SK-N-SH (cell line): ENCODE data around the gene PAX9. TPM values are rescaled to one million over a fixed set of nuclear protein-coding genes. Genes with fewer than 3 reads are reported as not detected.

Source experiments
- CTCF ChIA-PET: fragments of 300-600, 350-600 bp; formaldehyde crosslinking; extraction: SDS; loops from one replicate; lab custom pipeline; 2021; lab: Yijun Ruan, JAX
- POLR2A ChIA-PET: fragments of 350-600 bp; sonication (Branson Sonifier 250); formaldehyde crosslinking; extraction: SDS; loops from one replicate; lab custom pipeline; 2020; ENCODE audit warnings: antibody characterized with exemption, inconsistent platforms; lab: Yijun Ruan, JAX
- DNase-seq: peaks from one replicate; pipeline ENCODE4 v3.0.0; 2012
- H2AFZ ChIP-seq: fragments of 200-600 bp; sonication (generic); 2 replicates; pipeline ENCODE4 v1.8.1; 2016; ENCODE audit warnings: antibody characterized with exemption, mild to moderate bottlenecking, low read depth
- H3F3A ChIP-seq: fragments of 200-600 bp; sonication (generic); replicated peaks from 2 replicates; pipeline ENCODE3; 2016; ENCODE audit warnings: antibody characterized with exemption, mild to moderate bottlenecking; ENCODE audit not compliant: insufficient read depth
- H3K27ac ChIP-seq, 2 experiments: fragments of 200-500 bp in 1 of 2; fragments of 200-600 bp in 1 of 2; sonication (Bioruptor generic) in 1 of 2; sonication (generic), shearing (Covaris generic) in 1 of 2; 2 replicates each; pipeline versions ENCODE4 v1.5.1 to v1.6.1; 2014 to 2016; ENCODE audit warnings: low read depth in 2 of 2, inconsistent platforms in 1 of 2, low read length in 1 of 2, mild to moderate bottlenecking in 1 of 2, mixed read lengths in 1 of 2
- H3K27me3 ChIP-seq: fragments of 200-600 bp; sonication (generic), shearing (Covaris generic); 2 replicates; pipeline ENCODE4 v1.6.1; 2016; ENCODE audit warnings: mixed run types; ENCODE audit not compliant: insufficient read depth
- H3K36me3 ChIP-seq, 2 experiments: fragments of 200-500 bp in 1 of 2; fragments of 200-600 bp in 1 of 2; sonication (Bioruptor generic) in 1 of 2; sonication (generic) in 1 of 2; replicated peaks in 1 of 2; 2 replicates each; pipeline versions ENCODE3 to v1.5.1; 2014 to 2016; ENCODE audit warnings: low read length in 1 of 2, mild to moderate bottlenecking in 1 of 2; ENCODE audit not compliant: insufficient read depth in 2 of 2, control insufficient read depth in 1 of 2
- H3K4me1 ChIP-seq, 2 experiments: fragments of 200-500 bp in 1 of 2; fragments of 200-600 bp in 1 of 2; sonication (Bioruptor generic) in 1 of 2; sonication (generic), shearing (Covaris generic) in 1 of 2; 2 replicates each; pipeline versions ENCODE4 v1.5.1 to v1.6.1; 2014 to 2016; ENCODE audit warnings: low read depth in 1 of 2, low read length in 1 of 2, mixed run types in 1 of 2; ENCODE audit not compliant: insufficient read depth in 2 of 2, control insufficient read depth in 1 of 2
- H3K4me2 ChIP-seq: fragments of 200-600 bp; sonication (generic), shearing (Covaris generic); 2 replicates; pipeline ENCODE4 v1.6.1; 2017; ENCODE audit warnings: mixed run types
- H3K4me3 ChIP-seq, 2 experiments: fragments of 200-500 bp in 1 of 2; fragments of 200-600 bp in 1 of 2; sonication (Bioruptor generic) in 1 of 2; sonication (generic), shearing (Covaris generic) in 1 of 2; 2 replicates each; pipeline versions ENCODE4 v1.5.1 to v1.8.1; 2014 to 2016; ENCODE audit warnings: low read depth in 2 of 2, inconsistent platforms in 1 of 2, low read length in 1 of 2, mild to moderate bottlenecking in 1 of 2, mixed read lengths in 1 of 2, moderate library complexity in 1 of 2
- H3K79me2 ChIP-seq: fragments of 200-600 bp; sonication (generic); 2 replicates; pipeline ENCODE4 v1.8.1; 2017; ENCODE audit warnings: mild to moderate bottlenecking; ENCODE audit not compliant: insufficient read depth
- H3K9ac ChIP-seq: fragments of 200-600 bp; sonication (generic); 2 replicates; pipeline ENCODE4 v1.6.1; 2017; ENCODE audit warnings: mixed run types
- H3K9me2 ChIP-seq: fragments of 200-600 bp; sonication (generic); 2 replicates; pipeline ENCODE4 v1.6.1; 2017; ENCODE audit warnings: mixed run types
- H3K9me3 ChIP-seq: fragments of 200-600 bp; sonication (generic); 2 replicates; pipeline ENCODE4 v1.6.1; 2017; ENCODE audit warnings: mixed run types, mild to moderate bottlenecking, moderate library complexity
- H4K20me1 ChIP-seq: fragments of 200-600 bp; sonication (generic); 2 replicates; pipeline ENCODE4 v1.6.1; 2017; ENCODE audit warnings: mild to moderate bottlenecking, mixed run types; ENCODE audit not compliant: insufficient read depth
- ELF1 ChIP-seq: IDR thresholded peaks from 2 replicates; pipeline ENCODE4 v1.4.0; 2012
- FOXJ3 ChIP-seq: sonication (generic); formaldehyde crosslinking; IDR thresholded peaks from 2 replicates; pipeline ENCODE4 v1.5.1; 2020; ENCODE audit warnings: mild to moderate bottlenecking, missing genetic modification reagents
- GABPA ChIP-seq: IDR thresholded peaks from 2 replicates; pipeline ENCODE4 v1.4.0; 2012; ENCODE audit warnings: low read depth, mild to moderate bottlenecking
- GATA2 ChIP-seq: sonication (generic); formaldehyde crosslinking; IDR thresholded peaks from 2 replicates; pipeline ENCODE4 v1.5.0; 2020; ENCODE audit warnings: mild to moderate bottlenecking, missing genetic modification reagents
- JUND ChIP-seq: IDR thresholded peaks from 2 replicates; pipeline ENCODE4 v1.4.0; 2012
- NFIC ChIP-seq: IDR thresholded peaks from 2 replicates; pipeline ENCODE4 v1.4.0; 2012; ENCODE audit warnings: borderline replicate concordance
- NRF1 ChIP-seq: IDR thresholded peaks from 2 replicates; pipeline ENCODE4 v1.6.1; 2012; ENCODE audit warnings: low read depth, mild to moderate bottlenecking, low read length
- POLR2AphosphoS5 ChIP-seq: IDR thresholded peaks from 2 replicates; pipeline ENCODE4 v1.6.1; 2012; ENCODE audit warnings: low read depth, low read length
- RCOR1 ChIP-seq: fragments of 150-350 bp; IDR thresholded peaks from 2 replicates; pipeline ENCODE4 v1.6.1; 2017; ENCODE audit warnings: antibody characterized with exemption, low read length
- RFX5 ChIP-seq: IDR thresholded peaks from 2 replicates; pipeline ENCODE4 v1.6.1; 2012; ENCODE audit warnings: mild to moderate bottlenecking, improper control_type of control experiment, low read length
- RXRA ChIP-seq: IDR thresholded peaks from 2 replicates; pipeline ENCODE4 v1.4.0; 2012; ENCODE audit warnings: low read depth, mild to moderate bottlenecking, borderline replicate concordance
- SMC3 ChIP-seq: IDR thresholded peaks from 2 replicates; pipeline ENCODE4 v1.6.1; 2012; ENCODE audit warnings: low read depth, low read length, improper control_type of control experiment
- USF2 ChIP-seq: fragments of 150-350 bp; IDR thresholded peaks from 2 replicates; pipeline ENCODE4 v1.6.1; 2017; ENCODE audit warnings: antibody characterized with exemption, low read length, low read depth, borderline replicate concordance
- YY1 ChIP-seq: IDR thresholded peaks from 2 replicates; pipeline ENCODE4 v1.4.0; 2012; ENCODE audit warnings: low read depth, mild to moderate bottlenecking
- whole genome bisulfite sequencing: methylation state at CpG from one replicate; pipeline ENCODE4 v1.1.6; 2017; ENCODE audit warnings: low lambda C conversion rate; 5-methylcytosine and 5-hydroxymethylcytosine counted together
- polyA plus RNA-seq, 3 experiments: library from polyadenylated mRNA; depleted of rRNA; stranded (reverse); fragments of >200 nt; gene quantifications; 2 replicates each; pipeline ENCODE4 v1.2.3, GENCODE V29; 2012
- TF ChIP-seq, protein P1 (sequence below): IDR thresholded peaks from 2 replicates; pipeline ENCODE4 v1.6.1; 2012; ENCODE audit warnings: mild to moderate bottlenecking, low read depth, low read length, moderate library complexity

Gene PAX9
- polyA plus RNA-seq, 1 of the 3 experiments (the other 2 are of a cell fraction) = not detected

GRCh38 chr14:36726128-36726527 is 64.5 kb downstream of the PAX9 start:
- H2AFZ ChIP-seq = no peak overlapping the region
- no peak overlapping the region for H3K4me3 ChIP-seq
- H3K4me1 ChIP-seq = no peaks in the 10 kb centered on the region
- H3F3A ChIP-seq = no peaks in the 10 kb centered on the region
- TF ChIP-seq RCOR1 (no peak), FOXJ3 (CRISPR knock-in tag) (no peak), USF2 (no peak), GATA2 (no peak), POLR2AphosphoS5 (no peak), GABPA (no peak), JUND (no peak), NRF1 (no peak), SMC3 (no peak), YY1 (no peak), NFIC (no peak), ELF1 (no peak), RXRA (no peak), RFX5 (no peak)
- TF ChIP-seq, protein P1, sequence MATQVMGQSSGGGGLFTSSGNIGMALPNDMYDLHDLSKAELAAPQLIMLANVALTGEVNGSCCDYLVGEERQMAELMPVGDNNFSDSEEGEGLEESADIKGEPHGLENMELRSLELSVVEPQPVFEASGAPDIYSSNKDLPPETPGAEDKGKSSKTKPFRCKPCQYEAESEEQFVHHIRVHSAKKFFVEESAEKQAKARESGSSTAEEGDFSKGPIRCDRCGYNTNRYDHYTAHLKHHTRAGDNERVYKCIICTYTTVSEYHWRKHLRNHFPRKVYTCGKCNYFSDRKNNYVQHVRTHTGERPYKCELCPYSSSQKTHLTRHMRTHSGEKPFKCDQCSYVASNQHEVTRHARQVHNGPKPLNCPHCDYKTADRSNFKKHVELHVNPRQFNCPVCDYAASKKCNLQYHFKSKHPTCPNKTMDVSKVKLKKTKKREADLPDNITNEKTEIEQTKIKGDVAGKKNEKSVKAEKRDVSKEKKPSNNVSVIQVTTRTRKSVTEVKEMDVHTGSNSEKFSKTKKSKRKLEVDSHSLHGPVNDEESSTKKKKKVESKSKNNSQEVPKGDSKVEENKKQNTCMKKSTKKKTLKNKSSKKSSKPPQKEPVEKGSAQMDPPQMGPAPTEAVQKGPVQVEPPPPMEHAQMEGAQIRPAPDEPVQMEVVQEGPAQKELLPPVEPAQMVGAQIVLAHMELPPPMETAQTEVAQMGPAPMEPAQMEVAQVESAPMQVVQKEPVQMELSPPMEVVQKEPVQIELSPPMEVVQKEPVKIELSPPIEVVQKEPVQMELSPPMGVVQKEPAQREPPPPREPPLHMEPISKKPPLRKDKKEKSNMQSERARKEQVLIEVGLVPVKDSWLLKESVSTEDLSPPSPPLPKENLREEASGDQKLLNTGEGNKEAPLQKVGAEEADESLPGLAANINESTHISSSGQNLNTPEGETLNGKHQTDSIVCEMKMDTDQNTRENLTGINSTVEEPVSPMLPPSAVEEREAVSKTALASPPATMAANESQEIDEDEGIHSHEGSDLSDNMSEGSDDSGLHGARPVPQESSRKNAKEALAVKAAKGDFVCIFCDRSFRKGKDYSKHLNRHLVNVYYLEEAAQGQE = no peak
- no peak overlapping the region for H3K9ac ChIP-seq
- H4K20me1 ChIP-seq = no peaks in the 10 kb centered on the region
- no peak overlapping the region for H3K4me2 ChIP-seq
- WGBS = 52% methylated on average over 3 of the region's 3 CpGs
- POLR2A ChIA-PET = no interaction called here
- no peaks in the 10 kb centered on the region for H3K79me2 ChIP-seq
- no peak overlapping the region for H3K27ac ChIP-seq
- H3K36me3 ChIP-seq = no peaks in the 10 kb centered on the region
- no peaks in the 10 kb centered on the region for H3K27me3 ChIP-seq
- DNase-seq = no peak
- H3K9me3 ChIP-seq = no peaks in the 10 kb centered on the region
- CTCF ChIA-PET = no interaction called here
- no peaks in the 10 kb centered on the region for H3K9me2 ChIP-seq

Other genes with a start within 250 kb of the PAX9 start
- gene NKX2-1, start 141.6 kb upstream of the PAX9 start, polyA plus RNA-seq (2012; rRNA removed) = not detected in 2 replicates
- not detected in 2 replicates for gene NKX2-8, start 79.2 kb upstream of the PAX9 start, polyA plus RNA-seq (2012; rRNA removed)